Trophoblast cell (in vitro differentiated cells and primary cell): ENCODE data around the gene FMO1.
"Not testable (repeated sequence)": the region's sequence is repeated elsewhere in the genome, so short reads cannot be mapped to it uniquely, and the experiment has no call there.

ENCODE experiments used
- DNase-seq, 2 donors: peaks; one replicate each; pipeline ENCODE4 v3.0.0-alpha.2; 2016
- H2AFZ ChIP-seq: 2 replicates; pipeline ENCODE4 v1.6.1; 2013; ENCODE audit warnings: low read length, moderate library complexity, mild to moderate bottlenecking; ENCODE audit not compliant: insufficient read depth, poor library complexity
- H2AK5ac ChIP-seq: 2 replicates; pipeline ENCODE4 v1.6.1; 2013; ENCODE audit warnings: mild to moderate bottlenecking, low read length
- H2BK120ac ChIP-seq: 2 replicates; pipeline ENCODE4 v1.6.1; 2013; ENCODE audit warnings: low read length, mild to moderate bottlenecking, moderate library complexity; ENCODE audit not compliant: insufficient read depth, poor library complexity
- H2BK12ac ChIP-seq: 2 replicates; pipeline ENCODE4 v1.6.1; 2013; ENCODE audit warnings: mild to moderate bottlenecking, low read length, moderate library complexity
- H2BK5ac ChIP-seq: 2 replicates; pipeline ENCODE4 v1.6.1; 2013; ENCODE audit warnings: low read length, low read depth, moderate library complexity, mild to moderate bottlenecking; ENCODE audit not compliant: poor library complexity
- H3K14ac ChIP-seq: 2 replicates; pipeline ENCODE4 v1.6.1; 2013; ENCODE audit warnings: mild to moderate bottlenecking, low read length
- H3K18ac ChIP-seq: 2 replicates; pipeline ENCODE4 v1.6.1; 2013; ENCODE audit warnings: mild to moderate bottlenecking, low read length
- H3K23ac ChIP-seq: 2 replicates; pipeline ENCODE4 v1.6.1; 2013; ENCODE audit warnings: low read length
- H3K27ac ChIP-seq: 2 replicates; pipeline ENCODE4 v1.5.1; 2013; ENCODE audit warnings: low read depth, mild to moderate bottlenecking, inconsistent platforms, low read length, moderate library complexity
- H3K27me3 ChIP-seq: 2 replicates; pipeline ENCODE4 v1.6.1; 2013; ENCODE audit warnings: inconsistent platforms, mild to moderate bottlenecking, low read length, moderate library complexity; ENCODE audit not compliant: insufficient read depth
- H3K36me3 ChIP-seq, 2 experiments: 1 replicate in 1 of 2; 2 replicates in 1 of 2; pipeline ENCODE4 v1.6.1; 2013; ENCODE audit warnings: low read length in 2 of 2, mild to moderate bottlenecking in 2 of 2, moderate library complexity in 1 of 2; ENCODE audit not compliant: insufficient read depth in 2 of 2, control insufficient read depth in 1 of 2
- H3K4ac ChIP-seq: 2 replicates; pipeline ENCODE4 v1.6.1; 2013; ENCODE audit warnings: low read depth, mild to moderate bottlenecking, low read length, moderate library complexity
- H3K4me1 ChIP-seq, 2 experiments: 1 replicate in 1 of 2; 2 replicates in 1 of 2; pipeline ENCODE4 v1.6.1; 2013; ENCODE audit warnings: low read length in 2 of 2, mild to moderate bottlenecking in 2 of 2, moderate library complexity in 1 of 2; ENCODE audit not compliant: insufficient read depth in 2 of 2, control insufficient read depth in 1 of 2
- H3K4me2 ChIP-seq: 2 replicates; pipeline ENCODE4 v1.6.1; 2013; ENCODE audit warnings: inconsistent platforms, mild to moderate bottlenecking, low read length, moderate library complexity
- H3K4me3 ChIP-seq: 2 replicates; pipeline ENCODE4 v1.5.1; 2013; ENCODE audit warnings: mild to moderate bottlenecking, low read depth, low read length, inconsistent platforms
- H3K79me1 ChIP-seq: one replicate; pipeline ENCODE4 v1.6.1; 2013; ENCODE audit warnings: low read length
- H3K79me2 ChIP-seq: 2 replicates; pipeline ENCODE4 v1.6.1; 2013; ENCODE audit warnings: low read length, mild to moderate bottlenecking; ENCODE audit not compliant: control insufficient read depth, insufficient read depth, poor library complexity
- H3K9ac ChIP-seq: 2 replicates; pipeline ENCODE4 v1.6.1; 2013; ENCODE audit warnings: mild to moderate bottlenecking, low read length
- H3K9me3 ChIP-seq: 2 replicates; pipeline ENCODE4 v1.6.1; 2013; ENCODE audit warnings: low read depth, mild to moderate bottlenecking, control low read depth, inconsistent platforms, low read length; ENCODE audit not compliant: insufficient read depth
- H4K12ac ChIP-seq: 2 replicates; pipeline ENCODE4 v1.6.1; 2013; ENCODE audit warnings: low read depth, mild to moderate bottlenecking, low read length, moderate library complexity
- H4K8ac ChIP-seq: 2 replicates; pipeline ENCODE4 v1.6.1; 2013; ENCODE audit warnings: low read depth, mild to moderate bottlenecking, low read length, moderate library complexity
- H4K91ac ChIP-seq: one replicate; pipeline ENCODE4 v1.6.1; 2013; ENCODE audit warnings: low read depth, mild to moderate bottlenecking, low read length, moderate library complexity
- WGBS: extraction: QIAGEN DNeasy Blood & Tissue Kit; methylation state at CpG from one replicate; pipeline ENCODE4 v1.1.7; 2013; ENCODE audit warnings: missing lambda C conversion rate; ENCODE audit not compliant: insufficient read length, insufficient coverage; ENCODE audit errors: extremely low coverage; 5-methylcytosine and 5-hydroxymethylcytosine counted together

The FMO1 gene

DNA sequence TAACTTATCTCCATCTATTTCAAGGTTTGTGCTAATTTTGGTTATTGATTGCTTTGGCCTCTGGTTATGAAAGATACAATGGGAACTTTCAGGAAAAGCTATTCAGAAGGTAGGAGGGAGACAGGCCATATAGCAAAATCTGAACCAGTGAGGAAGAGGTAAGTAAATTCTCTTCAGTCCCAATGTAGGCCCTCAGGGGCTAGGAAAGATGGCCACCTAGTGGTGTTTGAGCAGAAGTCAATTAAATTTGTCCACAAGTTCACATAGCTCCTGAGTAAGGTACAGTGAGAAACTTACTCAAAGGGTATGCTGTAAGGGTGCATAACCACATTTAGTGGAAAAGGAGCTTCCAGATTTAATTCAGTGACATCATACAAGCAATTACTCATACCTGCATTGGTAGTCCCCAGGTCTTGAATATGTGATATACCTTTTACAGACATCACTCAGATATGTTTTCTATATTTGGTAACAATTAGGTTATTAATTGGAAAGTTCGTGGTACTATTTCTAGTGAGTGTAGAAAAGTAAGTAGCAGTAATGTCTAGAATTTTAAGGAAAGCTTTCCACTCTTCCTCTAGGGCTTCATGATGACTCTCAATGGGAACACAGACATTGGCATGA, 21.4 kb upstream of the FMO1 start:
- Histone ChIP-seq H3K4me2 (no peak overlapping the region), H4K12ac (no peak overlapping the region), H3K23ac (no peak overlapping the region), H3K9me3 (no peaks in the 10 kb centered on the region), H3K27me3 (no peaks in the 10 kb centered on the region), H3K79me2 (no peaks in the 10 kb centered on the region), H3K9ac (no peak overlapping the region), H3K27ac (no peak overlapping the region), H3K4ac (no peak overlapping the region), H3K36me3 (no peaks in the 10 kb centered on the region), H2AFZ (no peak overlapping the region), H4K91ac (no peak overlapping the region), H2BK120ac (no peak overlapping the region), H2BK5ac (no peak overlapping the region), H3K14ac (no peak overlapping the region), H3K4me3 (no peak overlapping the region), H2AK5ac (no peak overlapping the region), H2BK12ac (no peak overlapping the region), H3K4me1 (peaks cover 2 to 4% of the 10 kb centered on the region in 2 experiments), H3K18ac (no peak overlapping the region), H3K79me1 (peaks cover 3% of the 10 kb centered on the region), H4K8ac (no peak overlapping the region)
- DNase-seq: peak; percentile 66 to 88
- no CpG with 5 or more reads among the region's 1 CpG for WGBS

DNA sequence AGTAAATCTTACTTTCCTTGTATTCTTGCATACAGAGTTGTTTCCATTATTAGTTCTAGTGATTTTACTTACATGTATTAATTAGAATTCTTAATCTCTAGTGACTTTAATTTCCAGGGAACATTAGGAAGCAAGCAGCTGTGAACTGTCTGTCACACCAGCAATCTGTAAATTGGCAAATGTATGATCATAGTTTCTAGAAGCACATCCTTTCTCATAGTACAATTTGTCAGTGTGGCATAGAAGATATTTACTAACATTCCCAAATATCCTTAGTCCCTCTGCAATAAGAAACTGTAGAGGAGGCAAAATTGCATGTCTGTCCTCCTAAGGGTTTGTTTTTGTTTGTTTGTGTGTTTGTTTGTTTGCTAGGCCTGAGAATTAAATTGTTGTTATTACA, 17.0 kb upstream of the FMO1 start:
- Histone ChIP-seq H3K79me2 (no peaks in the 10 kb centered on the region), H3K79me1 (no peaks in the 10 kb centered on the region), H3K27me3 (no peaks in the 10 kb centered on the region), H2BK120ac (no peak overlapping the region), H3K27ac (no peak overlapping the region), H3K23ac (no peak overlapping the region), H3K36me3 (no peaks in the 10 kb centered on the region), H3K4ac (no peak overlapping the region), H3K9me3 (no peaks in the 10 kb centered on the region), H3K4me2 (no peak overlapping the region), H4K8ac (no peak overlapping the region), H2AFZ (no peak overlapping the region), H3K4me3 (no peak overlapping the region), H3K9ac (no peak overlapping the region), H2BK12ac (no peak overlapping the region), H2AK5ac (no peak overlapping the region), H4K91ac (no peak overlapping the region), H4K12ac (no peak overlapping the region), H3K4me1 (no peaks in the 10 kb centered on the region), H2BK5ac (no peak overlapping the region), H3K14ac (no peak overlapping the region), H3K18ac (no peak overlapping the region)
- no peak for DNase-seq

DNA sequence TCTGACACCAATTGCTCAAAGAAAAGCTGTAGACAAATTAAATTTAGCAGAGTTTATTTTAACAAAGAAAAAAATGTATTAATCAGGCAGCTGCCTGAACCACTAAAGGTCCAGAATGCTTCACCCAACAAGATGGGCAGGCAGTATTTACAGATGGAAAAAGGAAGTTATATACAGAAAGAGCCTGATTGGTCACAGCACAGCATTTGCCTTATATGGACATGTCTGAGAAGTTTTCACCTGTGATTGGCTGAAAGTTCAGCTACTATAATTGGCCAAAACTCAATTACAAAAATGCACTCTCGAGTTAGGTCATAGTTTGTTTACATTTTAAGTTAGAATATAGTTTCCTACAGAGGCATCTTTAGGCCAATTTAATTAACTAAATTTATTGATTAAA, 15.1 kb upstream of the FMO1 start:
- DNase-seq: no peak
- H3K79me2 ChIP-seq: no peaks in the 10 kb centered on the region
- H2BK5ac ChIP-seq: no peak overlapping the region
- WGBS: no CpG with 5 or more reads among the region's 1 CpG
- no peaks in the 10 kb centered on the region for H3K36me3 ChIP-seq
- no peak overlapping the region for H4K91ac ChIP-seq
- H4K8ac ChIP-seq: no peak overlapping the region
- H3K9me3 ChIP-seq: peaks cover 6% of the 10 kb centered on the region
- no peak overlapping the region for H2BK12ac ChIP-seq
- no peak overlapping the region for H2BK120ac ChIP-seq
- no peak overlapping the region for H3K4me2 ChIP-seq
- no peak overlapping the region for H3K18ac ChIP-seq
- no peak overlapping the region for H3K23ac ChIP-seq
- no peak overlapping the region for H2AK5ac ChIP-seq
- H4K12ac ChIP-seq: no peak overlapping the region
- no peak overlapping the region for H3K9ac ChIP-seq
- H3K79me1 ChIP-seq: no peaks in the 10 kb centered on the region
- no peak overlapping the region for H3K4ac ChIP-seq
- H3K27ac ChIP-seq: no peak overlapping the region
- no peak overlapping the region for H3K4me3 ChIP-seq
- no peaks in the 10 kb centered on the region for H3K27me3 ChIP-seq
- no peaks in the 10 kb centered on the region for H3K4me1 ChIP-seq
- H3K14ac ChIP-seq: no peak overlapping the region
- H2AFZ ChIP-seq: no peak overlapping the region

DNA sequence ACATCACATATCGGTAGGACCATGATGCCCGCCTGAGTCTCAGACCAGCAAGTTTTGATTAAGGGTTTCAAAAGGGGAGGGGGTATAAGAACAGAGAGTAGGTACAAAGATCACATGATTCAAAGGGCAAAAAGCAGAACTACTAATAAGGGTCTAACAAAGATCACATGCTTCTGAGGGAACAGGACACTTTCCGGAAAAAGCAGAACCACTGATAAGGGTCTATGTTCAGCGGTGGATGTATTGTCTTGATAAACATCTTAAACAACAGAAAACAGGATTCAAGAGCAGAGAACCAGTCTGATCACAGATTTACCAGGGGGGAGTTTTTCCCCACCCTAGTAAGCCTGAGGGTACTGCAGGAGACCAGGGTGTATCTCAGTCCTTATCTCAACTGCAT, 12.1 kb upstream of the FMO1 start:
- H3K79me1 ChIP-seq, H4K91ac ChIP-seq, DNase-seq, H3K4me3 ChIP-seq, H3K4me2 ChIP-seq, H3K79me2 ChIP-seq, H3K4me1 ChIP-seq, H4K8ac ChIP-seq, H4K12ac ChIP-seq, H2BK5ac ChIP-seq, H3K27ac ChIP-seq, H3K4ac ChIP-seq, H3K14ac ChIP-seq, H2BK12ac ChIP-seq, H3K9me3 ChIP-seq, H3K18ac ChIP-seq, H2AK5ac ChIP-seq, H3K23ac ChIP-seq, H3K9ac ChIP-seq, H2AFZ ChIP-seq, H2BK120ac ChIP-seq, H3K27me3 ChIP-seq, H3K36me3 ChIP-seq: not testable (repeated sequence)
- no CpG with 5 or more reads among the region's 4 CpGs for WGBS
